Liver (tissue), 9 donors: ENCODE results near the gene NLGN4X. TPM values are rescaled to one million over a fixed set of nuclear protein-coding genes. Genes with fewer than 3 reads are reported as not detected.

Experiments used
- DNase-seq: peaks from one replicate; pipeline ENCODE4 v3.0.0-alpha.2; 2017; ENCODE audit warnings: low spot score
- H3K27ac ChIP-seq, 2 donors: one replicate each; pipeline ENCODE4 v1.7.0; 2013; ENCODE audit warnings: inconsistent platforms in 2 of 2, low read length in 2 of 2, control low read depth in 1 of 2, low read depth in 1 of 2, mild to moderate bottlenecking in 1 of 2
- H3K27me3 ChIP-seq, 4 donors: one replicate each; pipeline versions ENCODE4 v1.6.1 to v1.7.0; 2013; ENCODE audit warnings: low read length in 3 of 4, inconsistent platforms in 1 of 4, mild to moderate bottlenecking in 1 of 4, moderate library complexity in 1 of 4; ENCODE audit not compliant: control insufficient read depth in 4 of 4, insufficient read depth in 4 of 4
- H3K36me3 ChIP-seq, 4 donors: one replicate each; pipeline versions ENCODE4 v1.6.1 to v1.7.0; 2013; ENCODE audit warnings: low read length in 3 of 4, mild to moderate bottlenecking in 3 of 4, low read depth in 1 of 4, moderate library complexity in 1 of 4; ENCODE audit not compliant: control insufficient read depth in 4 of 4, insufficient read depth in 3 of 4
- H3K4me1 ChIP-seq, 4 donors: one replicate each; pipeline versions ENCODE4 v1.6.1 to v1.7.0; 2013; ENCODE audit warnings: low read length in 3 of 4, mild to moderate bottlenecking in 3 of 4, moderate library complexity in 1 of 4; ENCODE audit not compliant: control insufficient read depth in 4 of 4, insufficient read depth in 4 of 4
- H3K4me3 ChIP-seq, 3 donors: one replicate each; pipeline versions ENCODE4 v1.6.1 to v1.7.0; 2013; ENCODE audit warnings: low read length in 3 of 3, control low read depth in 1 of 3, low read depth in 1 of 3, mild to moderate bottlenecking in 1 of 3
- H3K9ac ChIP-seq, 2 donors: one replicate each; pipeline ENCODE4 v1.7.0; 2013; ENCODE audit warnings: low read length in 2 of 2, mild to moderate bottlenecking in 2 of 2, moderate library complexity in 2 of 2, control low read depth in 1 of 2, low read depth in 1 of 2
- H3K9me3 ChIP-seq, 4 donors: one replicate each; pipeline versions ENCODE4 v1.6.1 to v1.7.0; 2013; ENCODE audit warnings: low read length in 3 of 4; ENCODE audit not compliant: control insufficient read depth in 4 of 4
- EGR1 ChIP-seq, 2 donors: IDR thresholded peaks; 2 replicates each; pipeline ENCODE4 v1.6.1; 2016 to 2018; ENCODE audit warnings: antibody characterized with exemption in 2 of 2, low read depth in 2 of 2
- FOXA1 ChIP-seq: IDR thresholded peaks from 2 replicates; pipeline ENCODE4 v1.6.1; 2016; ENCODE audit warnings: antibody characterized with exemption
- FOXA2 ChIP-seq: IDR thresholded peaks from 2 replicates; pipeline ENCODE4 v1.6.1; 2016; ENCODE audit warnings: antibody characterized with exemption
- GABPA ChIP-seq, 2 donors: IDR thresholded peaks in 1 of 2; conservative IDR thresholded peaks in 1 of 2; 2 replicates each; pipeline ENCODE4 v1.6.1; 2016; ENCODE audit warnings: antibody characterized with exemption in 2 of 2, mild to moderate bottlenecking in 1 of 2, moderate library complexity in 1 of 2
- HNF4A ChIP-seq, 2 donors: conservative IDR thresholded peaks; 2 replicates each; pipeline ENCODE4 v1.6.1; 2016; ENCODE audit warnings: antibody characterized with exemption in 2 of 2, mild to moderate bottlenecking in 2 of 2
- HNF4G ChIP-seq: IDR thresholded peaks from 2 replicates; pipeline ENCODE4 v1.6.1; 2016; ENCODE audit warnings: antibody characterized with exemption
- JUND ChIP-seq, 2 donors: IDR thresholded peaks; 2 replicates each; pipeline ENCODE4 v1.6.1; 2016; ENCODE audit warnings: antibody characterized with exemption in 2 of 2
- NR2F2 ChIP-seq: IDR thresholded peaks from 2 replicates; pipeline ENCODE4 v1.6.1; 2016; ENCODE audit warnings: antibody characterized with exemption
- RAD21 ChIP-seq, 2 donors: IDR thresholded peaks; 2 replicates each; pipeline ENCODE4 v1.6.1; 2016; ENCODE audit warnings: antibody characterized with exemption in 2 of 2, mild to moderate bottlenecking in 2 of 2
- RXRA ChIP-seq, 2 donors: IDR thresholded peaks; 2 replicates each; pipeline ENCODE4 v1.6.1; 2017 to 2018; ENCODE audit warnings: antibody characterized with exemption in 2 of 2, mild to moderate bottlenecking in 1 of 2
- SP1 ChIP-seq: IDR thresholded peaks from 2 replicates; pipeline ENCODE4 v1.6.1; 2018; ENCODE audit warnings: antibody characterized with exemption, mild to moderate bottlenecking
- TAF1 ChIP-seq: conservative IDR thresholded peaks from 2 replicates; pipeline ENCODE4 v1.6.1; 2016; ENCODE audit warnings: antibody characterized with exemption, mild to moderate bottlenecking
- YY1 ChIP-seq: IDR thresholded peaks from 2 replicates; pipeline ENCODE4 v1.6.1; 2016; ENCODE audit warnings: antibody characterized with exemption, mild to moderate bottlenecking
- WGBS: extraction: QIAGEN DNeasy Blood & Tissue Kit; methylation state at CpG from one replicate; pipeline ENCODE4 v1.1.7; 2013; 5-methylcytosine and 5-hydroxymethylcytosine counted together
- polyA plus RNA-seq, 2 donors: library from polyadenylated mRNA; stranded (reverse) in 1 of 2; unstranded in 1 of 2; fragments of 200-250 nt in 1 of 2; fragments of >200 nt in 1 of 2; fragmentation: Nextera tagmentation in 1 of 2; extraction: Ambion mirVana in 1 of 2; gene quantifications; one replicate each; pipeline versions ENCODE4 v1.2.1 to v1.2.3, GENCODE V29; 2013 to 2015
- total RNA-seq, 2 donors: library from RNA; depleted of rRNA; stranded (reverse); fragments of >200 nt; gene quantifications; one replicate each; pipeline ENCODE4 v1.2.3, GENCODE V29; 2014
- TF ChIP-seq, protein P1 (sequence below): IDR thresholded peaks from 2 replicates; pipeline ENCODE4 v1.6.1; 2016; ENCODE audit warnings: antibody characterized with exemption
- TF ChIP-seq, protein P2 (sequence below): IDR thresholded peaks from 2 replicates; pipeline ENCODE4 v1.6.1; 2016; ENCODE audit warnings: antibody characterized with exemption
- TF ChIP-seq, protein P3 (sequence below): fragments of 150-350 bp; IDR thresholded peaks from 2 replicates; pipeline ENCODE4 v1.5.1; 2017; ENCODE audit warnings: improper control_type of control experiment, low read depth, low read length; ENCODE audit not compliant: missing input control
- TF ChIP-seq, protein P4 (sequence below): IDR thresholded peaks from 2 replicates; pipeline ENCODE4 v1.6.1; 2016; ENCODE audit warnings: antibody characterized with exemption
- TF ChIP-seq, protein P5 (sequence below): IDR thresholded peaks from 2 replicates; pipeline ENCODE4 v1.6.1; 2016; ENCODE audit warnings: antibody characterized with exemption, mild to moderate bottlenecking
- donor health status: healthy.
- donor health status: healthy.
- donor health status: healthy.
- donor health status: healthy.
- donor health status: healthy.

Gene NLGN4X
- total and polyA plus RNA-seq, 4 donors = 0.33 to 2.8 (median 0.93) TPM

DNA sequence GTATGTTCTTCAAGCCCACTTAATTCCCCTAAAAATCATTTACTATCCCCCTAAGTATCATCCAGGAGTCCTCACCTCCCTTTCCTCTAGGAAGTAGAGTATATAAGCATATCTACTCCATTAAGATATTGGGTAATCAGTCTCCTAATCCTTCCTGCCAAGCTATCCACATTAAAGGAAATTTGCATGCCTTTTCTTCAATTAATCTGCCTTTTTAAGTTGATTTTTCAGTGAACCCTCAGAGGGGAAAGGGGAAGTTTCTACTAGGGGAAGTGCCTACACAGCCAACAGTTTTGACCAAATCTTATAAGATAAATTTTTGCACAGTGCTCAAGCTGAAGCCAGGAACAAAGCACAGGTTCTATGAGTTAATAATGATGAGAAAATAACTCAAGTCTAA is 222.8 kb downstream of the NLGN4X start:
- TF ChIP-seq HNF4G (no peak), YY1 (no peak), RAD21 (IDR thresholded peaks at IDR 0.05) (no peak), HNF4A (conservative IDR thresholded peaks at IDR 0.05) (no peak), RXRA (IDR thresholded peaks at IDR 0.05) (no peak), FOXA2 (no peak), JUND (IDR thresholded peaks at IDR 0.05) (no peak), NR2F2 (no peak)
- TF ChIP-seq, protein P1, sequence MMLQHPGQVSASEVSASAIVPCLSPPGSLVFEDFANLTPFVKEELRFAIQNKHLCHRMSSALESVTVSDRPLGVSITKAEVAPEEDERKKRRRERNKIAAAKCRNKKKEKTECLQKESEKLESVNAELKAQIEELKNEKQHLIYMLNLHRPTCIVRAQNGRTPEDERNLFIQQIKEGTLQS = no peak
- TF ChIP-seq, protein P2, sequence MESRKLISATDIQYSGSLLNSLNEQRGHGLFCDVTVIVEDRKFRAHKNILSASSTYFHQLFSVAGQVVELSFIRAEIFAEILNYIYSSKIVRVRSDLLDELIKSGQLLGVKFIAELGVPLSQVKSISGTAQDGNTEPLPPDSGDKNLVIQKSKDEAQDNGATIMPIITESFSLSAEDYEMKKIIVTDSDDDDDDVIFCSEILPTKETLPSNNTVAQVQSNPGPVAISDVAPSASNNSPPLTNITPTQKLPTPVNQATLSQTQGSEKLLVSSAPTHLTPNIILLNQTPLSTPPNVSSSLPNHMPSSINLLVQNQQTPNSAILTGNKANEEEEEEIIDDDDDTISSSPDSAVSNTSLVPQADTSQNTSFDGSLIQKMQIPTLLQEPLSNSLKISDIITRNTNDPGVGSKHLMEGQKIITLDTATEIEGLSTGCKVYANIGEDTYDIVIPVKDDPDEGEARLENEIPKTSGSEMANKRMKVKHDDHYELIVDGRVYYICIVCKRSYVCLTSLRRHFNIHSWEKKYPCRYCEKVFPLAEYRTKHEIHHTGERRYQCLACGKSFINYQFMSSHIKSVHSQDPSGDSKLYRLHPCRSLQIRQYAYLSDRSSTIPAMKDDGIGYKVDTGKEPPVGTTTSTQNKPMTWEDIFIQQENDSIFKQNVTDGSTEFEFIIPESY = no peak
- no peaks in the 10 kb centered on the region for H3K27me3 ChIP-seq

DNA sequence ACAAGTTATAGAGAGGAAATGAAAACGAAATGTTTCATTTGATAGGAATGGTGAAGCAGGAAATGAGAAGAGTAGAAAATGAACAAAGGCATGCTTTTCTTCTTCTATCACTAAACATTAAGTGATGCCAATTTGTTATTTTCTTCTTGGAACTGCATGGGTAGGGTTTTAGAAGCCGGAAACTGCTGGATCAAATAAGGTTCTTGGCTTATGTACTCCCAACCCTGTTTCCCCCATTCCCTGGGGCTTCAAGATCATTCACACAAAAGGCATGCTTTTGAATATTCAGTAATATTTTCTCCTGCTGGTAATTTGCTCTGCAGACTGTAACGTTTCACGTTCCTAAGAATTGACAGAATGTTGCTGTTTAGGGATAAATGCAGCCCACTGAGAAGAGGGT is 224.1 kb downstream of the NLGN4X start:
- no peaks in the 10 kb centered on the region for H3K36me3 ChIP-seq
- H3K4me1 ChIP-seq = no peaks in the 10 kb centered on the region
- H3K9me3 ChIP-seq = no peaks in the 10 kb centered on the region
- H3K4me3 ChIP-seq = no peak overlapping the region
- TF ChIP-seq HNF4A (conservative IDR thresholded peaks at IDR 0.05) (no peak), YY1 (no peak), TAF1 (no peak), FOXA2 (no peak), NR2F2 (no peak), RXRA (IDR thresholded peaks at IDR 0.05) (no peak), FOXA1 (no peak), HNF4G (no peak), GABPA (IDR thresholded peaks at IDR 0.05 in 1 of 2, conservative IDR thresholded peaks at IDR 0.05 in 1 of 2) (no peak), RAD21 (IDR thresholded peaks at IDR 0.05) (no peak), EGR1 (IDR thresholded peaks at IDR 0.05; ENCODE audit: low read depth in 2 of 2) (no peak), SP1 (no peak), JUND (IDR thresholded peaks at IDR 0.05) (no peak)
- TF ChIP-seq, protein P3, sequence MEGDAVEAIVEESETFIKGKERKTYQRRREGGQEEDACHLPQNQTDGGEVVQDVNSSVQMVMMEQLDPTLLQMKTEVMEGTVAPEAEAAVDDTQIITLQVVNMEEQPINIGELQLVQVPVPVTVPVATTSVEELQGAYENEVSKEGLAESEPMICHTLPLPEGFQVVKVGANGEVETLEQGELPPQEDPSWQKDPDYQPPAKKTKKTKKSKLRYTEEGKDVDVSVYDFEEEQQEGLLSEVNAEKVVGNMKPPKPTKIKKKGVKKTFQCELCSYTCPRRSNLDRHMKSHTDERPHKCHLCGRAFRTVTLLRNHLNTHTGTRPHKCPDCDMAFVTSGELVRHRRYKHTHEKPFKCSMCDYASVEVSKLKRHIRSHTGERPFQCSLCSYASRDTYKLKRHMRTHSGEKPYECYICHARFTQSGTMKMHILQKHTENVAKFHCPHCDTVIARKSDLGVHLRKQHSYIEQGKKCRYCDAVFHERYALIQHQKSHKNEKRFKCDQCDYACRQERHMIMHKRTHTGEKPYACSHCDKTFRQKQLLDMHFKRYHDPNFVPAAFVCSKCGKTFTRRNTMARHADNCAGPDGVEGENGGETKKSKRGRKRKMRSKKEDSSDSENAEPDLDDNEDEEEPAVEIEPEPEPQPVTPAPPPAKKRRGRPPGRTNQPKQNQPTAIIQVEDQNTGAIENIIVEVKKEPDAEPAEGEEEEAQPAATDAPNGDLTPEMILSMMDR = no peak
- TF ChIP-seq, protein P2 = no peak
- TF ChIP-seq, protein P1 = no peak
- TF ChIP-seq, protein P4, sequence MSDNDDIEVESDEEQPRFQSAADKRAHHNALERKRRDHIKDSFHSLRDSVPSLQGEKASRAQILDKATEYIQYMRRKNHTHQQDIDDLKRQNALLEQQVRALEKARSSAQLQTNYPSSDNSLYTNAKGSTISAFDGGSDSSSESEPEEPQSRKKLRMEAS = no peak
- TF ChIP-seq, protein P5, sequence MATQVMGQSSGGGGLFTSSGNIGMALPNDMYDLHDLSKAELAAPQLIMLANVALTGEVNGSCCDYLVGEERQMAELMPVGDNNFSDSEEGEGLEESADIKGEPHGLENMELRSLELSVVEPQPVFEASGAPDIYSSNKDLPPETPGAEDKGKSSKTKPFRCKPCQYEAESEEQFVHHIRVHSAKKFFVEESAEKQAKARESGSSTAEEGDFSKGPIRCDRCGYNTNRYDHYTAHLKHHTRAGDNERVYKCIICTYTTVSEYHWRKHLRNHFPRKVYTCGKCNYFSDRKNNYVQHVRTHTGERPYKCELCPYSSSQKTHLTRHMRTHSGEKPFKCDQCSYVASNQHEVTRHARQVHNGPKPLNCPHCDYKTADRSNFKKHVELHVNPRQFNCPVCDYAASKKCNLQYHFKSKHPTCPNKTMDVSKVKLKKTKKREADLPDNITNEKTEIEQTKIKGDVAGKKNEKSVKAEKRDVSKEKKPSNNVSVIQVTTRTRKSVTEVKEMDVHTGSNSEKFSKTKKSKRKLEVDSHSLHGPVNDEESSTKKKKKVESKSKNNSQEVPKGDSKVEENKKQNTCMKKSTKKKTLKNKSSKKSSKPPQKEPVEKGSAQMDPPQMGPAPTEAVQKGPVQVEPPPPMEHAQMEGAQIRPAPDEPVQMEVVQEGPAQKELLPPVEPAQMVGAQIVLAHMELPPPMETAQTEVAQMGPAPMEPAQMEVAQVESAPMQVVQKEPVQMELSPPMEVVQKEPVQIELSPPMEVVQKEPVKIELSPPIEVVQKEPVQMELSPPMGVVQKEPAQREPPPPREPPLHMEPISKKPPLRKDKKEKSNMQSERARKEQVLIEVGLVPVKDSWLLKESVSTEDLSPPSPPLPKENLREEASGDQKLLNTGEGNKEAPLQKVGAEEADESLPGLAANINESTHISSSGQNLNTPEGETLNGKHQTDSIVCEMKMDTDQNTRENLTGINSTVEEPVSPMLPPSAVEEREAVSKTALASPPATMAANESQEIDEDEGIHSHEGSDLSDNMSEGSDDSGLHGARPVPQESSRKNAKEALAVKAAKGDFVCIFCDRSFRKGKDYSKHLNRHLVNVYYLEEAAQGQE = no peak
- no peak overlapping the region for H3K9ac ChIP-seq
- H3K27me3 ChIP-seq = no peaks in the 10 kb centered on the region
- no peak for DNase-seq
- 62% methylated on average over 4 of the region's 4 CpGs for WGBS
- H3K27ac ChIP-seq = no peak overlapping the region

More for the DNA sequence above, 222.8 kb downstream of the NLGN4X start:
- no peaks in the 10 kb centered on the region for H3K9me3 ChIP-seq
- H3K4me3 ChIP-seq = no peak overlapping the region
- H3K36me3 ChIP-seq = no peaks in the 10 kb centered on the region
- no peak overlapping the region for H3K27ac ChIP-seq
- no peak for DNase-seq
- H3K9ac ChIP-seq = no peak overlapping the region
- H3K4me1 ChIP-seq = no peaks in the 10 kb centered on the region
